Ramos (cell line): ENCODE data around the gene COL6A2.
"Not testable (repeated sequence)": the region's sequence is repeated elsewhere in the genome, so short reads cannot be mapped to it uniquely, and the experiment has no call there.

Source experiments
- in situ Hi-C: fragments of 300-500 bp; cut with MboI; formaldehyde crosslinking; loops from one replicate; pipeline ENCODE4 v1.14.3; 2022; ENCODE audit warnings: low sequenced_read_pairs; ENCODE audit not compliant: unreplicated experiment

COL6A2 gene

GRCh38 chr21:46092026-46092764, 5.7 kb upstream of the COL6A2 start:
- in situ Hi-C loops = no loop called here

- in situ Hi-C loops = no loop called here
Measured at GRCh38 chr21:46092811-46093667, 4.9 kb upstream of the COL6A2 start.

GRCh38 chr21:46093668-46094400, 4.1 kb upstream of the COL6A2 start:
- in situ Hi-C loops = no loop called here

- in situ Hi-C loops = no loop called here
Measured at GRCh38 chr21:46094401-46095082, 3.4 kb upstream of the COL6A2 start.

GRCh38 chr21:46095083-46095719, 2.7 kb upstream of the COL6A2 start:
- in situ Hi-C loops = no loop called here

- in situ Hi-C loops = no loop called here
Measured at GRCh38 chr21:46095814-46096595, 1.9 kb upstream of the COL6A2 start.

GRCh38 chr21:46096596-46097335, 1.1 kb upstream of the COL6A2 start:
- in situ Hi-C loops = no loop called here

DNA sequence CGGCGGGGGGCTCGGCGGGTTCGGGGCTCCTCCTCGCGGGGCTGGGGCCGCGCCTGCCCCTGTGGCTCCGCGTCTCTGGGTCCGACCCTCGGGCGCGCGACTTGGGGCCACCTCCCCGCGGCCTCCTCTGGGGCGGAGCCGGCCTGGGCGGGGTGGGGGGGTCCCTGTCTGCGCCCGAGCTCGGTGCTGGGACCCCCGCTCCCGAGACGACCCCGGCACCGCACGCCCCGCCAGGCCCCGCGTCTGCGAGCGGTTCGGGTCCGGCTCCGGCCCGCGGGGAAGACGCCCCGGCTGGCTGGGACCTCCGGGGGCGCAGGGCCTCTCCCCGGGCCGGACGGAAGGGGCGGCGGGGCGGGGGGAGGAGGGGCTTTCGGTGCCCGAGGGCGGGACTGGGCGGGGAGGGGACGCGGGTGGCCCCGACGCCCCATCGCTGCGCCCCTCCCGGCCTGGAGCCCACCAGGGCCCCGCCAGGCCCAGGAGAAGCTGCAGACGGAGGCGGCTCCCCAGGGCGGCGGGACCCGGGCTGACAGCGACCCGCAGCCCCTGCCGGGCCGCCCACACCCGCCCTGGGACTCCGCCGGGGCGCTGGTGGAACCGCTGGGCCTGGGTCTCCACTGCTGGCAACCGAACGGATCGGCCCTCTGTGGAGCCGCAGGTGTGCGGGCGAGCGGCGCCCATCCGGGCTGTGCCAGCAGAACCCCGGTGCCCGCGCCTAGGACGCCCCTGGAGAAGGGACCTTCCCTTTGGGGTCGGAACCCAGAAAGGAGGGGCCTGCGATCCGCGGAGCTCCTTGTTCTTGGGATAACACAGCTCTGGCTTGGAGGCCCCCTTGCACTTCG, 610 bp downstream of the COL6A2 start:
- in situ Hi-C loops = no loop called here

DNA sequence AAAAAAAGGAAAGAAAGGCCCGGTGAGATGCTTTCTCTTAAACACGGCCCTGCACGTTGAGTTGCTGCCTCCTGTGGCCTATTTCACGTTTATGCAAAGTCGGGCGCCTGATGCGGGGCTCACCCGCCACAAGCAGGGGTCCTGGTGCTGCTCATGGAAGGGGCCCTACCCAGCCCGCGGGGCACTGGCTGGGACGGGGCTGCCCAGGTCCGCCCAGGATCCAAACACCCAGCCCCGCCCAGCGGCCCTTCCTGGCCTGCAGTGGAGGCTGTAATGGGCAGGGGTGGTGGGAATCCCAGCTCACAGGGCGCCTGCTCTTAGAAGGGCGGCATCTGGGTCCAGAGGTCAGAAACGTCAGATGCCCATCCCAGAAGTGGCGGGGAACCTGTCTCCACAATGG, 1.6 kb downstream of the COL6A2 start:
- in situ Hi-C loops = no loop called here

GRCh38 chr21:46100020-46100419, 2.1 kb downstream of the COL6A2 start:
- in situ Hi-C loops = no loop called here

- in situ Hi-C loops = no loop called here
Measured at GRCh38 chr21:46100426-46100825, 2.5 kb downstream of the COL6A2 start.

DNA sequence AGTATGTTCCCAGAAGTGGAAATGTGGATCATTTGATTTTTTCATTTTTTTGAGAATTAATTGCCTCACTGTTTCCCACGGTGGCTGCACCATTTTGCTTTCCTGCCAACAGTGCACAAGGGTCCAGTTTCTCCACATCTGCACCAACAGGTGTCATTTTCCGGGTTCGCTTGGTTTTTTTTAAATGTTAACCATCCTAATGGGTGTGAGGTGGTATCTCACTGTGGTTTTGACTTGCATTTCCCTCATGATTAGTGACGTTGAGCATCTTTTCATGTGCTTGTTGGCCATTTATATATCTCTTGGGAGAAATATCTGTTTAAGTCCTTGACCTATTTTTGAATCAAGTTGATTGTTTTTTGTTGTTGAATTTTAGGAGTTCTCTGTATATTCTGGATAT, 3.0 kb downstream of the COL6A2 start:
- in situ Hi-C loops = no loop called here

DNA sequence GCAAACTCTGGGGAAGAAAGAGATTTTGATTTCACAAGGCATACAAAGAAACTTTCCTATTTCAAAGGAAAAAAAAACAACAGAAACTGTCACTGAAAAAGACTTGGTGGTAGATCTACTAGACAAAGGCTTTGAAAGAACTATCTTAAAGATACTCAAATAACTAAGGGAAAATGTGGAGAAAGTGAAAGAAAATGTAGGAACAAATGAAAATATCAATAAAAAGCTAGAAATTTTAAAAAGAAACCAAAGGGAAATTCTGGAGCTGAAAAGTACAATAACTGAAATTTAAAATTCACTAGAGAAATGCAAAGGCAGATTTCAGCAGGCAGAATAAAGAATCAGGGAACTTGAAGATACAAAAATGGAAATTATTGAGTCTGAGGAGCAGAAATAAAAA, 6.2 kb downstream of the COL6A2 start:
- in situ Hi-C loops = no loop called here

- in situ Hi-C loops = not testable (repeated sequence)
Measured at GRCh38 chr21:46107376-46107775, 9.5 kb downstream of the COL6A2 start.

- in situ Hi-C loops = no loop called here
Measured at GRCh38 chr21:46108827-46109312, 11.0 kb downstream of the COL6A2 start.

- in situ Hi-C loops = no loop called here
Measured at GRCh38 chr21:46109313-46110221, 11.7 kb downstream of the COL6A2 start.
